HCT116 (cell line): ENCODE data around the gene SEC61A1. TPM values are rescaled to one million over a fixed set of nuclear protein-coding genes. Genes with fewer than 3 reads are reported as not detected.

Experiments
- ATAC-seq: fragments of 200-7000 bp; cut with Tn5 transposase; 2 replicates; pipeline ENCODE4 v1.9.1; 2020; ENCODE audit warnings: mild to moderate bottlenecking, moderate library complexity
- BruUV-seq: library from RNA; stranded (reverse); fragments of 400-500 nt; replicated peaks from 2 replicates; lab custom pipeline; 2021; lab: Mats Ljungman, UMichigan
- CTCF ChIA-PET: fragments of 300-600 bp; sonication (Branson Sonifier 250); formaldehyde crosslinking; loops from one replicate; lab custom pipeline; 2021; ENCODE audit warnings: antibody characterized with exemption; lab: Charles Lee
- POLR2A ChIA-PET: fragments of 300-600, 350-600 bp; sonication (Branson Sonifier 250); formaldehyde crosslinking; loops from one replicate; lab custom pipeline; 2021; ENCODE audit warnings: antibody characterized with exemption; lab: Charles Lee
- RAD21 ChIA-PET, 2 experiments: fragments of 300-600 bp; sonication (Branson Sonifier 250); formaldehyde crosslinking; loops; one replicate each; lab custom pipeline; 2023; ENCODE audit warnings: low total read pairs in 2 of 2; ENCODE audit not compliant: uncharacterized antibody in 2 of 2, unreplicated experiment in 2 of 2, low non-redundant PET in 1 of 2; lab: Charles Lee
- DNase-seq: peaks from one replicate; pipeline ENCODE4 v3.0.0-alpha.2; 2010; ENCODE audit warnings: low read depth, low spot score
- H2AFZ ChIP-seq: fragments of 200-600 bp; shearing (Covaris generic), sonication (generic); 2 replicates; pipeline ENCODE4 v1.6.1; 2017; ENCODE audit warnings: low read depth, mixed run types, mixed read lengths, antibody characterized with exemption, low read length; ENCODE audit not compliant: poor library complexity, severe bottlenecking
- H3K27ac ChIP-seq: 2 replicates; pipeline ENCODE4 v1.5.1; 2012; ENCODE audit warnings: low read depth, low read length
- H3K27me3 ChIP-seq: fragments of 200-600 bp; sonication (generic); 2 replicates; pipeline ENCODE4 v1.6.1; 2016; ENCODE audit warnings: mixed run types, low read length, mixed read lengths; ENCODE audit not compliant: insufficient read depth
- H3K36me3 ChIP-seq, 2 experiments: fragments of 200-500 bp in 1 of 2; fragments of 200-600 bp in 1 of 2; sonication (Bioruptor generic) in 1 of 2; sonication (generic) in 1 of 2; 2 replicates each; pipeline versions ENCODE4 v1.5.1 to v1.6.1; 2014 to 2016; ENCODE audit warnings: low read length in 2 of 2, inconsistent platforms in 1 of 2, mixed read lengths in 1 of 2, mixed run types in 1 of 2; ENCODE audit not compliant: insufficient read depth in 2 of 2, control insufficient read depth in 1 of 2
- H3K4me1 ChIP-seq, 2 experiments: fragments of 200-600 bp in 1 of 2; sonication (generic) in 1 of 2; 2 replicates each; pipeline versions ENCODE4 v1.5.1 to v1.6.1; 2012 to 2017; ENCODE audit warnings: low read length in 2 of 2, inconsistent platforms in 1 of 2, mild to moderate bottlenecking in 1 of 2, mixed read lengths in 1 of 2, mixed run types in 1 of 2, moderate library complexity in 1 of 2; ENCODE audit not compliant: insufficient read depth in 2 of 2, control insufficient read depth in 1 of 2
- H3K4me2 ChIP-seq: fragments of 200-600 bp; sonication (generic); 2 replicates; pipeline ENCODE4 v1.6.1; 2017; ENCODE audit warnings: mixed run types, low read length, mixed read lengths
- H3K4me3 ChIP-seq, 2 experiments: fragments of 200-600 bp in 1 of 2; sonication (generic) in 1 of 2; replicated peaks in 1 of 2; 2 replicates each; pipeline ENCODE4 v1.5.1; 2011 to 2016; ENCODE audit warnings: low read length in 2 of 2, control low read depth in 1 of 2, low read depth in 1 of 2, mild to moderate bottlenecking in 1 of 2, mixed read lengths in 1 of 2, mixed run types in 1 of 2
- H3K79me2 ChIP-seq: fragments of 200-600 bp; sonication (generic); 2 replicates; pipeline ENCODE4 v1.6.1; 2017; ENCODE audit warnings: mild to moderate bottlenecking, mixed run types, low read length, moderate library complexity, mixed read lengths; ENCODE audit not compliant: insufficient read depth
- H3K9ac ChIP-seq: fragments of 200-600 bp; sonication (generic); 2 replicates; pipeline ENCODE4 v1.6.1; 2016; ENCODE audit warnings: low read length, mixed read lengths
- H3K9me2 ChIP-seq: fragments of 200-600 bp; sonication (generic), shearing (Covaris generic); 2 replicates; pipeline ENCODE4 v1.6.1; 2017; ENCODE audit warnings: mixed run types, mild to moderate bottlenecking, moderate library complexity; ENCODE audit not compliant: insufficient read depth
- H3K9me3 ChIP-seq, 2 experiments: fragments of 200-500 bp in 1 of 2; fragments of 200-600 bp in 1 of 2; sonication (Bioruptor generic) in 1 of 2; sonication (generic) in 1 of 2; 2 replicates each; pipeline ENCODE4 v1.6.1; 2014 to 2017; ENCODE audit warnings: low read length in 2 of 2, mixed read lengths in 2 of 2, inconsistent platforms in 1 of 2, low read depth in 1 of 2, mild to moderate bottlenecking in 1 of 2, mixed run types in 1 of 2, moderate library complexity in 1 of 2; ENCODE audit not compliant: control insufficient read depth in 1 of 2, insufficient read depth in 1 of 2
- H4K20me1 ChIP-seq: fragments of 200-600 bp; sonication (generic), shearing (Covaris generic); 2 replicates; pipeline ENCODE4 v1.6.1; 2017; ENCODE audit warnings: mixed run types, mild to moderate bottlenecking, moderate library complexity; ENCODE audit not compliant: insufficient read depth
- ATF3 ChIP-seq: IDR thresholded peaks from 2 replicates; pipeline ENCODE4 v1.6.1; 2012
- CBX3 ChIP-seq: IDR thresholded peaks from 2 replicates; pipeline ENCODE4 v1.6.1; 2012; ENCODE audit warnings: low read depth
- CEBPB ChIP-seq: IDR thresholded peaks from 2 replicates; pipeline ENCODE4 v1.6.1; 2012; ENCODE audit warnings: low read depth
- CTCF ChIP-seq, 3 experiments: fragments of 200-600 bp in 1 of 3; sonication (generic) in 1 of 3; IDR thresholded peaks in 2 of 3; conservative IDR thresholded peaks in 1 of 3; 2 replicates each; pipeline ENCODE4 v1.5.1; 2012 to 2017; ENCODE audit warnings: low read depth in 2 of 3, low read length in 2 of 3, antibody characterized with exemption in 1 of 3, borderline replicate concordance in 1 of 3, control low read depth in 1 of 3, mild to moderate bottlenecking in 1 of 3, mixed read lengths in 1 of 3, mixed run types in 1 of 3, moderate library complexity in 1 of 3; ENCODE audit not compliant: insufficient read depth in 1 of 3
- EGR1 ChIP-seq: IDR thresholded peaks from 2 replicates; pipeline ENCODE4 v1.6.1; 2012; ENCODE audit warnings: low read depth
- ELF1 ChIP-seq: IDR thresholded peaks from 2 replicates; pipeline ENCODE4 v1.6.1; 2012; ENCODE audit warnings: low read depth, borderline replicate concordance
- EZH2 ChIP-seq: fragments of 200-600 bp; sonication (generic); IDR thresholded peaks from 2 replicates; pipeline ENCODE4 v1.6.1; 2017; ENCODE audit warnings: antibody characterized with exemption, mixed run types
- EZH2phosphoT487 ChIP-seq: fragments of 200-600 bp; IDR thresholded peaks from 2 replicates; pipeline ENCODE4 v1.6.1; 2018; ENCODE audit warnings: antibody characterized with exemption, borderline replicate concordance
- FOSL1 ChIP-seq: IDR thresholded peaks from 2 replicates; pipeline ENCODE4 v1.6.1; 2012; ENCODE audit warnings: low read depth
- JUND ChIP-seq: IDR thresholded peaks from 2 replicates; pipeline ENCODE4 v1.6.1; 2012
- POLR2A ChIP-seq: IDR thresholded peaks from 2 replicates; pipeline ENCODE4 v1.7.0; 2011; ENCODE audit warnings: borderline replicate concordance; ENCODE audit not compliant: insufficient read depth, insufficient read length; ENCODE audit errors: extremely low read depth
- POLR2AphosphoS5 ChIP-seq: IDR thresholded peaks from 2 replicates; pipeline ENCODE4 v1.6.1; 2011; ENCODE audit warnings: mild to moderate bottlenecking, low read depth, low read length, moderate library complexity
- REST ChIP-seq: IDR thresholded peaks from 2 replicates; pipeline ENCODE4 v1.6.1; 2012; ENCODE audit warnings: low read depth
- SIN3A ChIP-seq: IDR thresholded peaks from 2 replicates; pipeline ENCODE4 v1.6.1; 2012; ENCODE audit warnings: low read depth
- SRF ChIP-seq: IDR thresholded peaks from 2 replicates; pipeline ENCODE4 v1.6.1; 2012; ENCODE audit warnings: low read depth
- TCF7L2 ChIP-seq: IDR thresholded peaks from 2 replicates; pipeline ENCODE4 v1.7.0; 2011; ENCODE audit warnings: borderline replicate concordance, inconsistent platforms; ENCODE audit not compliant: insufficient read depth, insufficient read length; ENCODE audit errors: extremely low read depth
- YY1 ChIP-seq: IDR thresholded peaks from 2 replicates; pipeline ENCODE4 v1.6.1; 2011; ENCODE audit warnings: low read length, low read depth, moderate library complexity, mild to moderate bottlenecking; ENCODE audit not compliant: insufficient replicate concordance; ENCODE audit errors: extremely low read depth
- ZBTB33 ChIP-seq: IDR thresholded peaks from 2 replicates; pipeline ENCODE4 v1.6.1; 2011; ENCODE audit warnings: mild to moderate bottlenecking, low read length, moderate library complexity; ENCODE audit not compliant: insufficient replicate concordance; ENCODE audit errors: extremely low read depth
- ZFX ChIP-seq: fragments of 450-650 bp; IDR thresholded peaks from 2 replicates; pipeline ENCODE4 v1.6.1; 2017
- ZNF274 ChIP-seq: fragments of 200-500 bp; sonication (Bioruptor generic); IDR thresholded peaks from 2 replicates; pipeline ENCODE4 v1.6.1; 2014; ENCODE audit warnings: mild to moderate bottlenecking, low read depth, low read length, inconsistent platforms
- intact Hi-C: fragments of 100-400 bp; cut with micrococcal nuclease; formaldehyde crosslinking; loops from 2 replicates; pipeline ENCODE4 v1.10.0; 2022
- total RNA-seq: library from RNA; stranded (reverse); gene quantifications from one replicate; pipeline ENCODE4 v1.2.1, GENCODE V29; 2021; ENCODE audit not compliant: unreplicated experiment

The SEC61A1 gene
- total RNA-seq, 1 experiment from 2014 or later: 176 TPM

- H3K79me2 ChIP-seq: peaks cover 54% of the 10 kb centered on the region; the same call in 1 of the 2 replicates
- BruUV-seq: no TSS peak
- ChIA-PET POLR2A (interaction anchor here (1.5 kb wide), 2 partner anchors 10 to 14 kb away, joined by 3 to 4 read pairs; partner anchors contain the start of gene SEC61A1), CTCF (interaction anchor here (0.8 kb wide), 1 partner anchor 9 kb away, joined by 3 read pairs; no protein-coding TSS in a partner anchor), RAD21 (no interaction called here)
- TF ChIP-seq YY1 (no peak), TCF7L2 (no peak), ATF3 (no peak), EGR1 (no peak), FOSL1 (no peak), JUND (no peak), ZFX (no peak), POLR2A (no peak), CEBPB (no peak), ELF1 (no peak), EZH2 (no peak), CTCF (IDR thresholded peaks at IDR 0.05 in 2 of 3, conservative IDR thresholded peaks at IDR 0.05 in 1 of 3; ENCODE audit: borderline replicate concordance in 1 of 3, insufficient read depth in 1 of 3, low read depth in 2 of 3, low read length in 2 of 3) (no peak), REST (no peak), EZH2phosphoT487 (no peak), ZNF274 (no peak), POLR2AphosphoS5 (no peak), ZBTB33 (no peak), SIN3A (no peak), CBX3 (no peak), SRF (no peak)
- no peaks in the 10 kb centered on the region for H3K4me1 ChIP-seq
- H4K20me1 ChIP-seq: peaks cover 11% of the 10 kb centered on the region; the same call in 1 of the 2 replicates
- H3K9me2 ChIP-seq: no peaks in the 10 kb centered on the region
- H3K36me3 ChIP-seq: peaks cover 76 to 83% of the 10 kb centered on the region in 2 experiments
- H3K27ac ChIP-seq: no peak overlapping the region
- H3K4me2 ChIP-seq: no peak overlapping the region
- intact Hi-C loops: loop anchor here (10.0 kb wide), 1 partner anchor 411 kb away; no protein-coding TSS in a partner anchor
- ATAC-seq (no peak), DNase-seq (no peak)
- no peak overlapping the region for H3K4me3 ChIP-seq
- H3K27me3 ChIP-seq: no peaks in the 10 kb centered on the region
- no peaks in the 10 kb centered on the region for H3K9me3 ChIP-seq
- H3K9ac ChIP-seq: no peak overlapping the region
- no peak overlapping the region for H2AFZ ChIP-seq
Observed at GRCh38 chr3:128066114-128066513, 13.9 kb downstream of the SEC61A1 start.
